ENCODE results near the gene MUSK.
A peak's percentile ranks its signal among the peaks of the same experiment; 100 is the strongest.

MUSK gene

GRCh38 chr9:110707419-110707818, 38.8 kb downstream of the MUSK start:
- no peak overlapping the region for H2BK5ac ChIP-seq (ENCODE audit: low read depth, low read length, poor library complexity, severe bottlenecking)
- no peak overlapping the region for H3K9ac ChIP-seq (ENCODE audit: low read length)
- H4K91ac ChIP-seq (ENCODE audit: low read length) = no peak overlapping the region
- no peak overlapping the region for H3K4me2 ChIP-seq (ENCODE audit: low read length, poor library complexity, severe bottlenecking)
- no peak overlapping the region for H2BK15ac ChIP-seq (ENCODE audit: low read depth, poor library complexity, severe bottlenecking)
- DNase-seq = no peak
- H3K4ac ChIP-seq (ENCODE audit: low read depth in 1 of 2, low read length in 2 of 2) = no peak overlapping the region
- H3K14ac ChIP-seq (ENCODE audit: low read length in 2 of 2) = no peak overlapping the region
- no peaks in the 10 kb centered on the region for H3K79me1 ChIP-seq (replicated peaks; ENCODE audit: low read length, poor library complexity, severe bottlenecking)
- no peak overlapping the region for H2AFZ ChIP-seq (ENCODE audit: low read depth, low read length)
- H2AK5ac ChIP-seq (ENCODE audit: low read length, severe bottlenecking) = no peak overlapping the region
- H3K23ac ChIP-seq (ENCODE audit: low read length in 2 of 2) = no peak overlapping the region
- no peaks in the 10 kb centered on the region for H3K36me3 ChIP-seq (ENCODE audit: control insufficient read depth in 1 of 2, insufficient read depth in 2 of 2, low read depth in 1 of 2, low read length in 2 of 2)
- H2BK12ac ChIP-seq (ENCODE audit: low read length in 2 of 2) = no peak overlapping the region
- H3K27me3 ChIP-seq (ENCODE audit: control insufficient read depth in 1 of 2, insufficient read depth in 1 of 2, low read length in 2 of 2) = no peaks in the 10 kb centered on the region
- H2BK120ac ChIP-seq (ENCODE audit: low read depth, low read length) = no peak overlapping the region
- peaks cover 5% of the 10 kb centered on the region for H3K9me3 ChIP-seq (ENCODE audit: control insufficient read depth, low read length)
- no peak overlapping the region for H3K27ac ChIP-seq (ENCODE audit: low read length, poor library complexity, severe bottlenecking)
- H3K4me1 ChIP-seq (ENCODE audit: control insufficient read depth, insufficient read depth, low read depth, low read length) = no peaks in the 10 kb centered on the region
- no peak overlapping the region for H3K4me3 ChIP-seq (ENCODE audit: insufficient read depth in 1 of 2, low read depth in 1 of 2, low read length in 2 of 2)
- H4K8ac ChIP-seq (ENCODE audit: low read length) = no peak overlapping the region
- no peak overlapping the region for H3K18ac ChIP-seq (ENCODE audit: low read depth in 1 of 2, low read length in 2 of 2)

GRCh38 chr9:110710420-110710819, 41.8 kb downstream of the MUSK start:
- Histone ChIP-seq H3K18ac (ENCODE audit: low read depth in 1 of 2, low read length in 2 of 2) (no peak overlapping the region), H3K14ac (ENCODE audit: low read length in 2 of 2) (no peak overlapping the region), H2BK5ac (ENCODE audit: low read depth, low read length, poor library complexity, severe bottlenecking) (no peak overlapping the region), H4K91ac (ENCODE audit: low read length) (no peak overlapping the region), H2BK120ac (ENCODE audit: low read depth, low read length) (no peak overlapping the region), H2BK15ac (ENCODE audit: low read depth, poor library complexity, severe bottlenecking) (no peak overlapping the region), H3K36me3 (ENCODE audit: control insufficient read depth in 1 of 2, insufficient read depth in 2 of 2, low read depth in 1 of 2, low read length in 2 of 2) (no peaks in the 10 kb centered on the region), H3K4ac (ENCODE audit: low read depth in 1 of 2, low read length in 2 of 2) (no peak overlapping the region), H3K4me3 (ENCODE audit: insufficient read depth in 1 of 2, low read depth in 1 of 2, low read length in 2 of 2) (no peak overlapping the region), H3K27me3 (ENCODE audit: control insufficient read depth in 1 of 2, insufficient read depth in 1 of 2, low read length in 2 of 2) (no peaks in the 10 kb centered on the region), H3K4me1 (ENCODE audit: control insufficient read depth, insufficient read depth, low read depth, low read length) (no peaks in the 10 kb centered on the region), H3K4me2 (ENCODE audit: low read length, poor library complexity, severe bottlenecking) (no peak overlapping the region), H2BK12ac (ENCODE audit: low read length in 2 of 2) (no peak overlapping the region), H3K79me1 (replicated peaks; ENCODE audit: low read length, poor library complexity, severe bottlenecking) (no peaks in the 10 kb centered on the region), H3K9ac (ENCODE audit: low read length) (no peak overlapping the region), H2AK5ac (ENCODE audit: low read length, severe bottlenecking) (no peak overlapping the region), H3K23ac (ENCODE audit: low read length in 2 of 2) (no peak overlapping the region), H3K27ac (ENCODE audit: low read length, poor library complexity, severe bottlenecking) (no peak overlapping the region), H3K9me3 (ENCODE audit: control insufficient read depth, low read length) (no peaks in the 10 kb centered on the region), H4K8ac (ENCODE audit: low read length) (no peak overlapping the region), H2AFZ (ENCODE audit: low read depth, low read length) (no peak overlapping the region)
- WGBS = 100% methylated on average over 1 of the region's 3 CpGs
- no peak for DNase-seq

GRCh38 chr9:110712955-110713354, 44.4 kb downstream of the MUSK start:
- no peak overlapping the region for H4K91ac ChIP-seq (ENCODE audit: low read length)
- H3K4me1 ChIP-seq (ENCODE audit: control insufficient read depth, insufficient read depth, low read depth, low read length) = no peaks in the 10 kb centered on the region
- no peak overlapping the region for H3K27ac ChIP-seq (ENCODE audit: low read length, poor library complexity, severe bottlenecking)
- no peak for DNase-seq
- H2AK5ac ChIP-seq (ENCODE audit: low read length, severe bottlenecking) = no peak overlapping the region
- H3K27me3 ChIP-seq (ENCODE audit: control insufficient read depth in 1 of 2, insufficient read depth in 1 of 2, low read length in 2 of 2) = no peaks in the 10 kb centered on the region
- H3K23ac ChIP-seq (ENCODE audit: low read length in 2 of 2) = no peak overlapping the region
- no peak overlapping the region for H3K4ac ChIP-seq (ENCODE audit: low read depth in 1 of 2, low read length in 2 of 2)
- no peak overlapping the region for H2AFZ ChIP-seq (ENCODE audit: low read depth, low read length)
- H3K4me3 ChIP-seq (ENCODE audit: insufficient read depth in 1 of 2, low read depth in 1 of 2, low read length in 2 of 2) = no peak overlapping the region
- no peaks in the 10 kb centered on the region for H3K79me1 ChIP-seq (replicated peaks; ENCODE audit: low read length, poor library complexity, severe bottlenecking)
- no peak overlapping the region for H3K18ac ChIP-seq (ENCODE audit: low read depth in 1 of 2, low read length in 2 of 2)
- H2BK12ac ChIP-seq (ENCODE audit: low read length in 2 of 2) = no peak overlapping the region
- H3K4me2 ChIP-seq (ENCODE audit: low read length, poor library complexity, severe bottlenecking) = no peak overlapping the region
- no peaks in the 10 kb centered on the region for H3K36me3 ChIP-seq (ENCODE audit: control insufficient read depth in 1 of 2, insufficient read depth in 2 of 2, low read depth in 1 of 2, low read length in 2 of 2)
- H2BK120ac ChIP-seq (ENCODE audit: low read depth, low read length) = no peak overlapping the region
- H3K14ac ChIP-seq (ENCODE audit: low read length in 2 of 2) = no peak overlapping the region
- no peak overlapping the region for H2BK15ac ChIP-seq (ENCODE audit: low read depth, poor library complexity, severe bottlenecking)
- H3K9me3 ChIP-seq (ENCODE audit: control insufficient read depth, low read length) = peaks cover 3% of the 10 kb centered on the region
- no peak overlapping the region for H4K8ac ChIP-seq (ENCODE audit: low read length)
- 100% methylated on average over 1 of the region's 1 CpG for WGBS
- no peak overlapping the region for H2BK5ac ChIP-seq (ENCODE audit: low read depth, low read length, poor library complexity, severe bottlenecking)
- H3K9ac ChIP-seq (ENCODE audit: low read length) = peak overlapping the region; percentile 13

GRCh38 chr9:110714314-110714713, 45.7 kb downstream of the MUSK start:
- Histone ChIP-seq H3K4ac (ENCODE audit: low read depth in 1 of 2, low read length in 2 of 2) (no peak overlapping the region), H4K8ac (ENCODE audit: low read length) (peak overlapping the region; percentile 7), H3K27me3 (ENCODE audit: control insufficient read depth in 1 of 2, insufficient read depth in 1 of 2, low read length in 2 of 2) (no peaks in the 10 kb centered on the region), H2AK5ac (ENCODE audit: low read length, severe bottlenecking) (no peak overlapping the region), H3K79me1 (replicated peaks; ENCODE audit: low read length, poor library complexity, severe bottlenecking) (no peaks in the 10 kb centered on the region), H2AFZ (ENCODE audit: low read depth, low read length) (peak overlapping the region; percentile 18), H3K9me3 (ENCODE audit: control insufficient read depth, low read length) (peaks cover 15% of the 10 kb centered on the region), H3K27ac (ENCODE audit: low read length, poor library complexity, severe bottlenecking) (no peak overlapping the region), H3K18ac (ENCODE audit: low read depth in 1 of 2, low read length in 2 of 2) (no peak overlapping the region), H3K9ac (ENCODE audit: low read length) (no peak overlapping the region), H3K23ac (ENCODE audit: low read length in 2 of 2) (no peak overlapping the region), H3K4me3 (ENCODE audit: insufficient read depth in 1 of 2, low read depth in 1 of 2, low read length in 2 of 2) (no peak overlapping the region), H3K4me1 (ENCODE audit: control insufficient read depth, insufficient read depth, low read depth, low read length) (no peaks in the 10 kb centered on the region), H2BK12ac (ENCODE audit: low read length in 2 of 2) (no peak overlapping the region), H2BK120ac (ENCODE audit: low read depth, low read length) (no peak overlapping the region), H3K36me3 (ENCODE audit: control insufficient read depth in 1 of 2, insufficient read depth in 2 of 2, low read depth in 1 of 2, low read length in 2 of 2) (no peaks in the 10 kb centered on the region), H3K14ac (ENCODE audit: low read length in 2 of 2) (no peak overlapping the region), H3K4me2 (ENCODE audit: low read length, poor library complexity, severe bottlenecking) (peak overlapping the region; percentile 11), H4K91ac (ENCODE audit: low read length) (no peak overlapping the region), H2BK15ac (ENCODE audit: low read depth, poor library complexity, severe bottlenecking) (no peak overlapping the region), H2BK5ac (ENCODE audit: low read depth, low read length, poor library complexity, severe bottlenecking) (no peak overlapping the region)
- peak; percentile 41 for DNase-seq
- 40% methylated on average over 3 of the region's 3 CpGs for WGBS

Measured in mesenchymal stem cell (in vitro differentiated cells and primary cell).